K562 (cell line): ENCODE results near the gene ANKRD13C. TPM values are rescaled to one million over a fixed set of nuclear protein-coding genes. Genes with fewer than 3 reads are reported as not detected.
A peak's percentile ranks its signal among the peaks of the same experiment; 100 is the strongest.

Source experiments
- BCL6 ChIP-seq: fragments of 250-450 bp; sonication (Bioruptor Pico); IDR thresholded peaks from 2 replicates; pipeline ENCODE4 v1.4.0; 2020
- BRD9 ChIP-seq: fragments of 450-650 bp; IDR thresholded peaks from 2 replicates; pipeline ENCODE4 v1.6.1; 2018; ENCODE audit warnings: low read depth; ENCODE audit not compliant: partially characterized antibody
- CREB1 ChIP-seq, 2 experiments: sonication (generic) in 1 of 2; formaldehyde crosslinking in 1 of 2; IDR thresholded peaks; 2 replicates each; pipeline versions ENCODE4 v1.6.1 to v1.8.0; 2012 to 2022; ENCODE audit warnings: inconsistent platforms in 1 of 2, mild to moderate bottlenecking in 1 of 2, missing genetic modification reagents in 1 of 2, moderate library complexity in 1 of 2
- ETV5 ChIP-seq: sonication (generic); formaldehyde crosslinking; IDR thresholded peaks from 2 replicates; pipeline ENCODE4 v1.4.0; 2020; ENCODE audit warnings: low read depth, mild to moderate bottlenecking, missing genetic modification reagents
- HCFC1 ChIP-seq: IDR thresholded peaks from 2 replicates; pipeline ENCODE4 v1.6.1; 2012; ENCODE audit warnings: low read depth, low read length, improper control_type of control experiment
- IRF9 ChIP-seq: fragments of 450-650 bp; IDR thresholded peaks from 2 replicates; pipeline ENCODE4 v1.6.1; 2016; ENCODE audit warnings: missing biosample characterization, missing genetic modification characterization
- KAT7 ChIP-seq: sonication (generic); formaldehyde crosslinking; IDR thresholded peaks from 2 replicates; pipeline ENCODE4 v1.8.0; 2022; ENCODE audit warnings: missing genetic modification reagents, mild to moderate bottlenecking, borderline replicate concordance
- MLX ChIP-seq, 2 experiments: fragments of 450-650 bp in 1 of 2; sonication (generic) in 1 of 2; formaldehyde crosslinking; conservative IDR thresholded peaks; 2 replicates each; pipeline versions ENCODE4 v1.4.0 to v1.8.1; 2020 to 2022; ENCODE audit warnings: mild to moderate bottlenecking in 1 of 2, missing genetic modification reagents in 1 of 2
- NBN ChIP-seq: fragments of 450-650 bp; IDR thresholded peaks from 2 replicates; pipeline ENCODE4 v1.6.1; 2016; ENCODE audit warnings: low read depth, mild to moderate bottlenecking
- TAF1 ChIP-seq: IDR thresholded peaks from 2 replicates; pipeline ENCODE4 v1.6.1; 2011; ENCODE audit warnings: mild to moderate bottlenecking, low read length, moderate library complexity; ENCODE audit not compliant: insufficient read depth, control insufficient read depth, severe bottlenecking; ENCODE audit errors: extremely low read depth
- TFE3 ChIP-seq: fragments of 450-650 bp; formaldehyde crosslinking; IDR thresholded peaks from 2 replicates; pipeline ENCODE4 v1.4.0; 2020; ENCODE audit warnings: mild to moderate bottlenecking, mixed read lengths
- ZBTB26 ChIP-seq: fragments of 450-650 bp; formaldehyde crosslinking; IDR thresholded peaks from 2 replicates; pipeline ENCODE4 v1.4.0; 2022; ENCODE audit warnings: missing genetic modification characterization
- ZFX ChIP-seq: sonication (generic); formaldehyde crosslinking; IDR thresholded peaks from 2 replicates; pipeline ENCODE4 v1.8.0; 2022; ENCODE audit warnings: mild to moderate bottlenecking, missing genetic modification reagents, moderate library complexity
- ZNF583 ChIP-seq: fragments of 250-450 bp; sonication (Bioruptor Pico); IDR thresholded peaks from 2 replicates; pipeline ENCODE4 v1.4.0; 2020
- ZNF609 ChIP-seq: sonication (generic); formaldehyde crosslinking; IDR thresholded peaks from 2 replicates; pipeline ENCODE4 v1.8.1; 2023; ENCODE audit warnings: missing genetic modification reagents, mild to moderate bottlenecking, borderline replicate concordance
- ZNF830 ChIP-seq: fragments of 250-450 bp; sonication (Bioruptor Pico); IDR thresholded peaks from 2 replicates; pipeline ENCODE4 v1.5.0; 2021; ENCODE audit warnings: mild to moderate bottlenecking
- polyA plus RNA-seq, 8 experiments: library from polyadenylated mRNA; depleted of rRNA in 4 of 8; stranded (reverse) in 5 of 8; unstranded in 3 of 8; fragments of >200 nt; fragmentation: Nextera tagmentation in 2 of 8; fragmentation: Illumina TruSeq in 1 of 8; extraction: Ambion mirVana in 2 of 8; extraction: Trizol in 1 of 8; gene quantifications; 2 replicates each; pipeline versions ENCODE4 v1.2.1 to v1.2.3, GENCODE V29; 2011 to 2014; ENCODE audit warnings: inconsistent platforms in 1 of 8, missing spikeins in 1 of 8
- total RNA-seq, 7 experiments: library from RNA; depleted of rRNA in 6 of 7; stranded (reverse); fragments of >200 nt in 6 of 7; fragmentation: Illumina TruSeq in 2 of 7; extraction: Trizol in 2 of 7; gene quantifications; 2 replicates each; pipeline versions ENCODE4 v1.2.1 to v1.2.3, GENCODE V29; 2011 to 2021; ENCODE audit warnings: low replicate concordance in 1 of 7

ANKRD13C gene
- total and polyA plus RNA-seq, 9 of the 15 experiments (the other 6 are each of a cell fraction or from before 2014, with no cell fraction given), result 3.4 to 22.8 (median 12.5) TPM

GRCh38 chr1:70354332-70355110 lies at the start of gene ANKRD13C (continued):
- TF ChIP-seq KAT7, result peak; percentile 84; the same call in 1 of the 2 replicates
- peak; percentile 60 for TF ChIP-seq ZFX
- peak; percentile 96 for TF ChIP-seq TAF1
- no peak for TF ChIP-seq ZNF583
- no peak for TF ChIP-seq TFE3 (CRISPR knock-in tag)
- peak; percentile 63; the same call in 1 of the 2 replicates for TF ChIP-seq ZNF830
- peak; percentile 98 for TF ChIP-seq NBN
- TF ChIP-seq ETV5 (CRISPR knock-in tag), result peak; percentile 36
- TF ChIP-seq HCFC1, result peak; percentile 58
- TF ChIP-seq CREB1 (IDR thresholded peaks at IDR 0.05), result peak; percentile 99
- peak; percentile 97 for TF ChIP-seq CREB1 (CRISPR knock-in tag; IDR thresholded peaks at IDR 0.05)
- TF ChIP-seq BRD9, result peak; percentile 52
- peak; percentile 33; the same call in 1 of the 2 replicates for TF ChIP-seq ZNF609
- TF ChIP-seq BCL6 (CRISPR knock-in tag), result 0 out of 2 replicates have a peak, but pooled peaks have one; percentile 35
- peak; percentile 71; the same call in 1 of the 2 replicates for TF ChIP-seq ZBTB26 (CRISPR knock-in tag)
- TF ChIP-seq IRF9 (tag), result no peak
- TF ChIP-seq MLX (CRISPR knock-in tag; conservative IDR thresholded peaks at IDR 0.05), result peak in 1 of 2 experiments; percentile 70; a peak in 1 of 4 replicates
